Ovary (tissue), 3 donors: Measurements from ENCODE around the gene RAB3B.

Experiments used
- EP300 ChIP-seq: sonication (generic); formaldehyde crosslinking; IDR thresholded peaks from one replicate; pipeline ENCODE4 v1.6.1; 2017; ENCODE audit warnings: antibody characterized with exemption
- POLR2A ChIP-seq: fragments of 450-650 bp; IDR thresholded peaks from one replicate; pipeline ENCODE4 v1.6.1; 2017; ENCODE audit warnings: antibody characterized with exemption, mild to moderate bottlenecking, moderate library complexity
- TF ChIP-seq, protein P1 (sequence below), 3 donors: fragments of 450-650 bp in 2 of 3; fragments of 200-600 bp in 1 of 3; IDR thresholded peaks; one replicate each; pipeline versions ENCODE4 v1.5.1 to v1.8.0; 2016 to 2022; ENCODE audit warnings: antibody characterized with exemption in 3 of 3, mild to moderate bottlenecking in 1 of 3
- donor health status: DM: no; HTN: no; CAD: no.

DNA sequence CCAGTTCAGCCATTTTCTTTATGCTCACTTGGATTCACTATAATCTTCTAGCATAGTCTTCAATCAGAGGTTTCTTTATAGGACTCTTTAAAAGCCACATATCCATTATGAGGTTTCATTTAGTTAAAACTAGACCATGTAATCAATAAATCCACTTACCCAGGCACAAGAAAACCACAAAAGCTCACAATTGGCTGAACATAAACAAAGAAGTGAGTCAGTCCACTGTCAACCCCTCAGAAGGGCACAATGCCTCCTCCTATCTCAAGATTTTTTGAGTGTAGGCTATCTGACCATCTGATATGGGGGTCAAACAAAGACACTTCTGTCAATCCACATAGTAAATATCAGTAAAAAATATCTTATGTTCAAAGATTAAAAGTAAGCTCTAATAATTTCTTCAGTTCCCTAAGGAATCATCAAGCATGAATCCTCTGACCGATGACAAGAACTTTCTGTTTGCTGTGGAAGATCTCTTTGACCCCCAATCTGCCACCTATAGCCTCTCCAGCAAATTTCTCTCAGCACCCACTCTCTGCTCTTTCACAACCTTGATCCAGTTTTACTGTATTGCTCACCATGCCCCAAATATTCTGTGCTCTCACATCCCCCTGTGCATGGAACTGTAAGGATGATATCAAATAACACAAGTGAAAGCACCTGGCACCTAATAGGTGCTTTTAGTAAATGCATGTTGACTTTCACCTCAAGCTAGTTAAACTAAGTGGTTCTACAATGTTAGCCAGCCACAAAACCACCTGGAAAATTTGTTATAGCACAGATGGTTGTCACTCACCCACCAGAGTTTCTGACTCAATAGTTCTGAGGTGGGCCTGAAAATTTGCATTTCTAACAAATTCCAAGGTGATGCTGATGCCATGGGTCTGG, 16.7 kb downstream of the RAB3B start:
- no peak for TF ChIP-seq POLR2A
- TF ChIP-seq, protein P1, sequence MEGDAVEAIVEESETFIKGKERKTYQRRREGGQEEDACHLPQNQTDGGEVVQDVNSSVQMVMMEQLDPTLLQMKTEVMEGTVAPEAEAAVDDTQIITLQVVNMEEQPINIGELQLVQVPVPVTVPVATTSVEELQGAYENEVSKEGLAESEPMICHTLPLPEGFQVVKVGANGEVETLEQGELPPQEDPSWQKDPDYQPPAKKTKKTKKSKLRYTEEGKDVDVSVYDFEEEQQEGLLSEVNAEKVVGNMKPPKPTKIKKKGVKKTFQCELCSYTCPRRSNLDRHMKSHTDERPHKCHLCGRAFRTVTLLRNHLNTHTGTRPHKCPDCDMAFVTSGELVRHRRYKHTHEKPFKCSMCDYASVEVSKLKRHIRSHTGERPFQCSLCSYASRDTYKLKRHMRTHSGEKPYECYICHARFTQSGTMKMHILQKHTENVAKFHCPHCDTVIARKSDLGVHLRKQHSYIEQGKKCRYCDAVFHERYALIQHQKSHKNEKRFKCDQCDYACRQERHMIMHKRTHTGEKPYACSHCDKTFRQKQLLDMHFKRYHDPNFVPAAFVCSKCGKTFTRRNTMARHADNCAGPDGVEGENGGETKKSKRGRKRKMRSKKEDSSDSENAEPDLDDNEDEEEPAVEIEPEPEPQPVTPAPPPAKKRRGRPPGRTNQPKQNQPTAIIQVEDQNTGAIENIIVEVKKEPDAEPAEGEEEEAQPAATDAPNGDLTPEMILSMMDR (IDR thresholded peaks at IDR 0.05) = no peak
- TF ChIP-seq EP300 = no peak
